ENCODE data around the gene FHOD1.

Gene FHOD1

GRCh38 chr16:67226804-67227566 is 20.3 kb downstream of the FHOD1 start, which contains the start of gene TMEM208:
Gene TMEM208 (plus strand): TSS chr16:67227130. CDS start chr16:67227219, 89 bp downstream.
- Histone ChIP-seq H3K4ac (ENCODE audit: low read length) (no peak within 1 kb of the TSS), H3K4me2 (ENCODE audit: insufficient read depth, low read length, poor library complexity, severe bottlenecking) (peak within 1 kb of the TSS; percentile 92), H2BK15ac (ENCODE audit: low read length) (no peak within 1 kb of the TSS), H4K91ac (ENCODE audit: low read depth, low read length, poor library complexity) (no peak within 1 kb of the TSS), H2BK120ac (ENCODE audit: low read depth, low read length) (no peak within 1 kb of the TSS), H3K9me3 (replicated peaks in 1 of 2; ENCODE audit: control insufficient read depth in 2 of 2, insufficient read depth in 1 of 2, low read depth in 1 of 2, low read length in 2 of 2) (no peaks in the 10 kb centered on the region), H3K23ac (ENCODE audit: low read depth, low read length, poor library complexity) (peak within 1 kb of the TSS; percentile 45), H3K27me3 (ENCODE audit: control insufficient read depth in 3 of 3, insufficient read depth in 3 of 3, low read depth in 1 of 3, low read length in 3 of 3) (peaks cover 0 to 2% (median 0%) of the 10 kb centered on the region in 3 experiments), H2AK5ac (ENCODE audit: low read depth, low read length) (no peak within 1 kb of the TSS), H3K4me1 (ENCODE audit: control insufficient read depth in 2 of 2, insufficient read depth in 1 of 2, low read depth in 1 of 2, low read length in 2 of 2) (peaks cover 10 to 13% of the 10 kb centered on the region in 2 donors), H2BK5ac (ENCODE audit: low read length) (peak within 1 kb of the TSS; percentile 4), H3K79me1 (ENCODE audit: low read depth, low read length) (peaks cover 7% of the 10 kb centered on the region), H3K4me3 (ENCODE audit: low read length in 2 of 2) (peak within 1 kb of the TSS; percentile 80 to 97), H2AFZ (ENCODE audit: low read length) (peak within 1 kb of the TSS; percentile 91), H3K18ac (ENCODE audit: low read length) (peak within 1 kb of the TSS; percentile 94), H3K9ac (ENCODE audit: low read depth, low read length, poor library complexity) (peak within 1 kb of the TSS; percentile 88), H3K14ac (ENCODE audit: low read length) (peak within 1 kb of the TSS; percentile 42), H4K8ac (ENCODE audit: low read depth, low read length) (no peak within 1 kb of the TSS), H2BK12ac (ENCODE audit: low read length) (no peak within 1 kb of the TSS), H3K27ac (replicated peaks; ENCODE audit: low read length) (no peak within 1 kb of the TSS), H3K36me3 (replicated peaks in 1 of 2; ENCODE audit: control insufficient read depth in 2 of 2, insufficient read depth in 2 of 2, low read length in 2 of 2) (peaks cover 28 to 47% of the 10 kb centered on the region in 2 donors)
- DNase-seq (ENCODE audit: low spot score): peak; percentile 99
- WGBS, 2 donors (ENCODE audit: extremely low coverage in 2 of 2, insufficient read length in 2 of 2, insufficient replicate concordance in 1 of 2): no CpG with 5 or more reads among the region's 46 CpGs

DNA sequence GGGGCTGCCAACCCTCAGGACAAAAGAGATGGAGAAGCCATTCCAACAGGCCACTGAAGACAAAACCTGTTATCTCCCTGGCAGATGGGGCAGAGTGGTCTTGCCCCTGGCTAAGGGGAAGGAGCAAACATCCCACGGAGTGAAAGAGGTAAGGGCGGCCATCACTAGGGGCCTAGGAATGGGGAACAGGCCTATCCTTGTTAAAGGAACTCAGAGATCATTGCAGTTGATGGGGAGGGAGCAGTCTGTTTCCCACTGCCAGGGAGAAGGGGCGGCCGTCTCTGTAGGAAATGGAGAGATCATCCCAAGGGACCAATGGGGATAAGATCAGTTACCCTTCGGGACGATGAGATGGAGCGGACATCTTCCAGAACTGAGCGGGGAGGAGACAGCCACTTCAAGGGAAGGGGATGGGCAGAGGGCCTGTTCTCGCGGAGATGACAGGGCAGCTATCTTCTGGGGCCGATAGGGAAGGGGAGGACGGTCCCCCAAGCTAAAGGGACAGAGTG is 20.9 kb downstream of the FHOD1 start:
- Histone ChIP-seq H2AK5ac (ENCODE audit: low read depth, low read length) (no peak overlapping the region), H2AFZ (ENCODE audit: low read length) (peak overlapping the region; percentile 91), H2BK5ac (ENCODE audit: low read length) (no peak overlapping the region), H3K36me3 (replicated peaks in 1 of 2; ENCODE audit: control insufficient read depth in 2 of 2, insufficient read depth in 2 of 2, low read length in 2 of 2) (peaks cover 23 to 41% of the 10 kb centered on the region in 2 donors), H3K4me1 (ENCODE audit: control insufficient read depth in 2 of 2, insufficient read depth in 1 of 2, low read depth in 1 of 2, low read length in 2 of 2) (peaks cover 10 to 13% of the 10 kb centered on the region in 2 donors), H2BK12ac (ENCODE audit: low read length) (no peak overlapping the region), H3K23ac (ENCODE audit: low read depth, low read length, poor library complexity) (peak overlapping the region; percentile 45), H3K27ac (replicated peaks; ENCODE audit: low read length) (no peak overlapping the region), H4K91ac (ENCODE audit: low read depth, low read length, poor library complexity) (no peak overlapping the region), H3K9ac (ENCODE audit: low read depth, low read length, poor library complexity) (peak overlapping the region; percentile 88), H2BK15ac (ENCODE audit: low read length) (no peak overlapping the region), H3K79me1 (ENCODE audit: low read depth, low read length) (peaks cover 7% of the 10 kb centered on the region), H2BK120ac (ENCODE audit: low read depth, low read length) (no peak overlapping the region), H4K8ac (ENCODE audit: low read depth, low read length) (no peak overlapping the region), H3K18ac (ENCODE audit: low read length) (peak overlapping the region; percentile 94), H3K27me3 (ENCODE audit: control insufficient read depth in 3 of 3, insufficient read depth in 3 of 3, low read depth in 1 of 3, low read length in 3 of 3) (peaks cover 0 to 2% (median 0%) of the 10 kb centered on the region in 3 experiments), H3K14ac (ENCODE audit: low read length) (peak overlapping the region; percentile 42), H3K4me2 (ENCODE audit: insufficient read depth, low read length, poor library complexity, severe bottlenecking) (peak overlapping the region; percentile 91), H3K4me3 (ENCODE audit: low read length in 2 of 2) (peak overlapping the region; percentile 80 to 83), H3K9me3 (replicated peaks in 1 of 2; ENCODE audit: control insufficient read depth in 2 of 2, insufficient read depth in 1 of 2, low read depth in 1 of 2, low read length in 2 of 2) (no peaks in the 10 kb centered on the region), H3K4ac (ENCODE audit: low read length) (no peak overlapping the region)
- DNase-seq (ENCODE audit: low spot score): no peak
- no CpG with 5 or more reads among the region's 12 CpGs for WGBS, 2 donors (ENCODE audit: extremely low coverage in 2 of 2, insufficient read length in 2 of 2, insufficient replicate concordance in 1 of 2)

- no peak overlapping the region for H3K4me2 ChIP-seq (ENCODE audit: insufficient read depth, low read length, poor library complexity, severe bottlenecking)
- no peak overlapping the region for H3K23ac ChIP-seq (ENCODE audit: low read depth, low read length, poor library complexity)
- no peak overlapping the region for H3K4ac ChIP-seq (ENCODE audit: low read length)
- H3K4me1 ChIP-seq (ENCODE audit: control insufficient read depth in 2 of 2, insufficient read depth in 1 of 2, low read depth in 1 of 2, low read length in 2 of 2): peaks cover 10 to 13% of the 10 kb centered on the region in 2 donors
- H2BK12ac ChIP-seq (ENCODE audit: low read length): no peak overlapping the region
- H4K8ac ChIP-seq (ENCODE audit: low read depth, low read length): no peak overlapping the region
- DNase-seq (ENCODE audit: low spot score): no peak
- peaks cover 4 to 17% of the 10 kb centered on the region in 2 donors for H3K36me3 ChIP-seq (replicated peaks in 1 of 2; ENCODE audit: control insufficient read depth in 2 of 2, insufficient read depth in 2 of 2, low read length in 2 of 2)
- H3K9ac ChIP-seq (ENCODE audit: low read depth, low read length, poor library complexity): no peak overlapping the region
- H3K14ac ChIP-seq (ENCODE audit: low read length): no peak overlapping the region
- no peak overlapping the region for H2BK15ac ChIP-seq (ENCODE audit: low read length)
- H3K18ac ChIP-seq (ENCODE audit: low read length): no peak overlapping the region
- no peak overlapping the region for H3K4me3 ChIP-seq (ENCODE audit: low read length in 2 of 2)
- no peaks in the 10 kb centered on the region for H3K9me3 ChIP-seq (replicated peaks in 1 of 2; ENCODE audit: control insufficient read depth in 2 of 2, insufficient read depth in 1 of 2, low read depth in 1 of 2, low read length in 2 of 2)
- H3K27me3 ChIP-seq (ENCODE audit: control insufficient read depth in 3 of 3, insufficient read depth in 3 of 3, low read depth in 1 of 3, low read length in 3 of 3): peaks cover 0 to 2% (median 0%) of the 10 kb centered on the region in 3 experiments
- H3K79me1 ChIP-seq (ENCODE audit: low read depth, low read length): peaks cover 7% of the 10 kb centered on the region
- no peak overlapping the region for H2AFZ ChIP-seq (ENCODE audit: low read length)
- H2BK5ac ChIP-seq (ENCODE audit: low read length): no peak overlapping the region
- H3K27ac ChIP-seq (replicated peaks; ENCODE audit: low read length): no peak overlapping the region
- H2AK5ac ChIP-seq (ENCODE audit: low read depth, low read length): no peak overlapping the region
- no peak overlapping the region for H2BK120ac ChIP-seq (ENCODE audit: low read depth, low read length)
- no peak overlapping the region for H4K91ac ChIP-seq (ENCODE audit: low read depth, low read length, poor library complexity)
- WGBS, 2 donors (ENCODE audit: extremely low coverage in 2 of 2, insufficient read length in 2 of 2, insufficient replicate concordance in 1 of 2): no CpG with 5 or more reads among the region's 3 CpGs
These were observed 23.3 kb downstream of the FHOD1 start for GRCh38 chr16:67223992-67224391.

All from neuronal stem cell (in vitro differentiated cells).